ENCODE results near the gene IFNA16. TPM values are rescaled to one million over a fixed set of nuclear protein-coding genes. Genes with fewer than 3 reads are reported as not detected.
"Not testable (repeated sequence)": the region's sequence is repeated elsewhere in the genome, so short reads cannot be mapped to it uniquely, and the experiment has no call there.

The IFNA16 gene
- polyA plus RNA-seq (ENCODE audit: insufficient read length in 10 of 10) = not detected
- long read RNA-seq, donor 1 = 0 reads
- long read RNA-seq, donor 2 = 0 reads
- long read RNA-seq, donor 3 = 0 reads
- long read RNA-seq, donor 4 = 0 reads
- long read RNA-seq, donor 5 = 0 reads
- long read RNA-seq, donor 6 = 0 reads
- long read RNA-seq, donor 7 = 0 reads
- long read RNA-seq, donor 8 = 0 reads
- long read RNA-seq, donor 9 = 0 reads

- not testable (repeated sequence) for DNase-seq
Observed at GRCh38 chr9:21217211-21217610, at the start of gene IFNA16. IFNA16 (minus strand) TSS chr9:21217311; CDS start chr9:21217305, 6 bp downstream.

- no peak for DNase-seq
Observed at GRCh38 chr9:21265421-21266189, 48.5 kb upstream of the IFNA16 start.

GRCh38 chr9:21255538-21256212 lies 38.6 kb upstream of the IFNA16 start:
- no peak for DNase-seq

GRCh38 chr9:21252721-21253547 lies 35.8 kb upstream of the IFNA16 start:
- peak; percentile 7 to 48 (median 14) for DNase-seq

GRCh38 chr9:21251638-21252037 lies 34.5 kb upstream of the IFNA16 start:
- DNase-seq = no peak

GRCh38 chr9:21251190-21251589 lies 34.1 kb upstream of the IFNA16 start:
- DNase-seq = no peak

- no peak for DNase-seq
Observed at GRCh38 chr9:21244836-21245235, 27.7 kb upstream of the IFNA16 start.

GRCh38 chr9:21239911-21240310 lies 22.8 kb upstream of the IFNA16 start, which contains the start of gene IFNA14:
IFNA14 (minus strand) TSS chr9:21240005; CDS start chr9:21239935, 70 bp downstream.
- no peak for DNase-seq

GRCh38 chr9:21236360-21236714 lies 19.2 kb upstream of the IFNA16 start:
- not testable (repeated sequence) for DNase-seq

GRCh38 chr9:21235468-21236359 lies 18.6 kb upstream of the IFNA16 start:
- DNase-seq = peak; percentile 8 to 42 (median 27)

GRCh38 chr9:21234153-21234687 lies 17.1 kb upstream of the IFNA16 start:
- no peak for DNase-seq

GRCh38 chr9:21233258-21233657 lies 16.1 kb upstream of the IFNA16 start:
- DNase-seq = no peak

- no peak for DNase-seq
Observed at GRCh38 chr9:21228122-21228521, 11.0 kb upstream of the IFNA16 start, which contains the start of gene IFNA17. IFNA17 (minus strand) TSS chr9:21228222; CDS start chr9:21228173, 49 bp downstream.

- DNase-seq = not testable (repeated sequence)
Observed at GRCh38 chr9:21213411-21214326, 3.4 kb downstream of the IFNA16 start.

- not testable (repeated sequence) for DNase-seq
Observed at GRCh38 chr9:21212160-21212559, 5.0 kb downstream of the IFNA16 start.

GRCh38 chr9:21210782-21211181 lies 6.3 kb downstream of the IFNA16 start:
- DNase-seq = not testable (repeated sequence)

- DNase-seq = no peak
Observed at GRCh38 chr9:21210311-21210710, 6.8 kb downstream of the IFNA16 start.

- not testable (repeated sequence) for DNase-seq
Observed at GRCh38 chr9:21207043-21207442, 10.1 kb downstream of the IFNA16 start, which contains the start of gene IFNA10. IFNA10 (minus strand) TSS chr9:21207143; CDS start chr9:21207097, 46 bp downstream.

GRCh38 chr9:21205204-21205603 lies 11.9 kb downstream of the IFNA16 start:
- DNase-seq = no peak

All from muscle of back (tissue), 13 donors.